NCI-H146 treated with DMSO at 0.1 percent for 48 hours (cell line): ENCODE data around the gene ARID4B.
"Not testable (repeated sequence)": the region's sequence is repeated elsewhere in the genome, so short reads cannot be mapped to it uniquely, and the experiment has no call there.

Experiments used
- DNase-seq: peaks from one replicate; lab custom pipeline; 2025; ENCODE audit not compliant: unreplicated experiment; lab: John Stamatoyannopoulos, UW

The ARID4B gene

GRCh38 chr1:235169986-235170385 is 158.0 kb downstream of the ARID4B start:
- DNase-seq, result no peak

GRCh38 chr1:235168375-235168774 is 159.6 kb downstream of the ARID4B start:
- DNase-seq, result no peak

- no peak for DNase-seq
Measured at GRCh38 chr1:235161685-235162327, 166.2 kb downstream of the ARID4B start.

GRCh38 chr1:235160957-235161684 is 166.9 kb downstream of the ARID4B start, which contains the start of gene RBM34:
Gene RBM34, minus strand, starts transcription at chr1:235161250. Its CDS starts 24 bp downstream, at chr1:235161226.
- DNase-seq, result peak; percentile 88

- DNase-seq, result no peak
Measured at GRCh38 chr1:235160383-235160956, 167.5 kb downstream of the ARID4B start.

GRCh38 chr1:235159930-235160329 is 168.0 kb downstream of the ARID4B start:
- DNase-seq, result not testable (repeated sequence)

GRCh38 chr1:235159284-235159683 is 168.7 kb downstream of the ARID4B start:
- not testable (repeated sequence) for DNase-seq

- no peak for DNase-seq
Measured at GRCh38 chr1:235158680-235159079, 169.3 kb downstream of the ARID4B start.

- no peak for DNase-seq
Measured at GRCh38 chr1:235157150-235157549, 170.8 kb downstream of the ARID4B start.

- no peak for DNase-seq
Measured at GRCh38 chr1:235156740-235157139, 171.2 kb downstream of the ARID4B start.

- no peak for DNase-seq
Measured at GRCh38 chr1:235156265-235156664, 171.7 kb downstream of the ARID4B start.

GRCh38 chr1:235152235-235152634 is 175.7 kb downstream of the ARID4B start:
- no peak for DNase-seq

GRCh38 chr1:235151033-235151432 is 176.9 kb downstream of the ARID4B start:
- DNase-seq, result no peak

- DNase-seq, result no peak
Measured at GRCh38 chr1:235149824-235150223, 178.2 kb downstream of the ARID4B start.

- no peak for DNase-seq
Measured at GRCh38 chr1:235147269-235147668, 180.7 kb downstream of the ARID4B start.

- DNase-seq, result no peak
Measured at GRCh38 chr1:235145639-235146038, 182.3 kb downstream of the ARID4B start.

GRCh38 chr1:235142991-235143390 is 185.0 kb downstream of the ARID4B start:
- DNase-seq, result no peak

GRCh38 chr1:235139315-235139714 is 188.7 kb downstream of the ARID4B start:
- DNase-seq, result no peak

GRCh38 chr1:235138821-235139220 is 189.2 kb downstream of the ARID4B start:
- no peak for DNase-seq

- DNase-seq, result no peak
Measured at GRCh38 chr1:235136111-235136510, 191.9 kb downstream of the ARID4B start.

GRCh38 chr1:235134171-235134570 is 193.8 kb downstream of the ARID4B start:
- no peak for DNase-seq

GRCh38 chr1:235133086-235133485 is 194.9 kb downstream of the ARID4B start:
- no peak for DNase-seq
